ENCODE measurements around the gene SHMT2.
A peak's percentile ranks its signal among the peaks of the same experiment; 100 is the strongest.

DNA sequence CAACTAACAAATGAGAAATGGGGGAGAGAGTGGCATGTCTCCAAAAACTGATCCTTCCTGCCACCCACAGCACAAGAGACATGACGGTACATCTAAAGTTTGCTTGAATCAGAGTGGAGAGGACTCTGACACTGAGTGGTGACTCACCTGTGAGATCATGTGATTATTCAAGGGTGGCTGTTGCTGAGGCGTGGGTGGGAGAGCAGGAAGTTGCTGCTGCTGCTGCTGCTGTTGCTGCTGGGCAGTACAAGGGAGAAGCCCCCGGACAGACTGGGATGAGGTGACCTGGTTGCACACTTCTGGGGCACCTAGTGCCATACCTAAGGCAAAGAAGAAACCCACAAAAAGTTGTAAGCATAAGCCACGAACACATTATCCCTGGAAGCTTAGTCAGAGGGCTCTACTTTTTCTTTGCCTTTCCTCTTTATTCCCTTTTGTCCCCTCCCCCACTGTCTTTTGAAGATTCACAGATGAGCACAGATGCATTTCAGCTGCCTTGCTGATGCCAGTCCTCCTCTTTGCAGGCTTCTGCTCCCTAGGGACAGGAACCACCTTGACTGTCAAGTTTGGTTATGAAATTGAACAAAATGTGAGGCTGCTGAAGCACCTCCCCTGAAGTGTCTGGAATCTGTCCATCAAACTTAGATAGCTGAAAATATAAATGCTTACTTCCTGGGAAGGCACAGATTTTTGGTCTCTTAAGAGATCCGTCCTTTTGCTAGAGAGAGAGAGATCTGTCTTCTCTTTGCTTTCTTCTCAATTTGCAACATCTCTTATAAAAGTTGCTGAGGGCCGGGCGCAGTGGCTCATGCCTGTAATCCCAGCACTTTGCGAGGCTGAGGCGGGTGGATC lies 50.9 kb downstream of the SHMT2 start:
- TF ChIP-seq, protein P1, sequence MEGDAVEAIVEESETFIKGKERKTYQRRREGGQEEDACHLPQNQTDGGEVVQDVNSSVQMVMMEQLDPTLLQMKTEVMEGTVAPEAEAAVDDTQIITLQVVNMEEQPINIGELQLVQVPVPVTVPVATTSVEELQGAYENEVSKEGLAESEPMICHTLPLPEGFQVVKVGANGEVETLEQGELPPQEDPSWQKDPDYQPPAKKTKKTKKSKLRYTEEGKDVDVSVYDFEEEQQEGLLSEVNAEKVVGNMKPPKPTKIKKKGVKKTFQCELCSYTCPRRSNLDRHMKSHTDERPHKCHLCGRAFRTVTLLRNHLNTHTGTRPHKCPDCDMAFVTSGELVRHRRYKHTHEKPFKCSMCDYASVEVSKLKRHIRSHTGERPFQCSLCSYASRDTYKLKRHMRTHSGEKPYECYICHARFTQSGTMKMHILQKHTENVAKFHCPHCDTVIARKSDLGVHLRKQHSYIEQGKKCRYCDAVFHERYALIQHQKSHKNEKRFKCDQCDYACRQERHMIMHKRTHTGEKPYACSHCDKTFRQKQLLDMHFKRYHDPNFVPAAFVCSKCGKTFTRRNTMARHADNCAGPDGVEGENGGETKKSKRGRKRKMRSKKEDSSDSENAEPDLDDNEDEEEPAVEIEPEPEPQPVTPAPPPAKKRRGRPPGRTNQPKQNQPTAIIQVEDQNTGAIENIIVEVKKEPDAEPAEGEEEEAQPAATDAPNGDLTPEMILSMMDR (IDR thresholded peaks at IDR 0.05) = no peak
- TF ChIP-seq POLR2AphosphoS5 (IDR thresholded peaks at IDR 0.05) = peak; percentile 62

Measured in prostate gland (tissue), 2 donors.